Brain microvascular endothelial cell (primary cell): Measurements from ENCODE around the gene CFAP92.

Source experiments
- DNase-seq: peaks from one replicate; pipeline ENCODE4 v3.0.0-alpha.2; 2020
- H3K27ac ChIP-seq: fragments of 250-450 bp; sonication (Bioruptor Pico); 2 replicates; pipeline ENCODE4 v1.5.1; 2020; ENCODE audit warnings: mild to moderate bottlenecking, moderate library complexity
- H3K27me3 ChIP-seq: fragments of 250-450 bp; sonication (Bioruptor Pico); replicated peaks from 2 replicates; pipeline ENCODE4 v1.5.1; 2020; ENCODE audit warnings: mild to moderate bottlenecking
- H3K36me3 ChIP-seq: fragments of 250-450 bp; sonication (Bioruptor Pico); replicated peaks from 2 replicates; pipeline ENCODE4 v1.5.1; 2020; ENCODE audit warnings: mild to moderate bottlenecking
- H3K4me3 ChIP-seq: 2 replicates; pipeline ENCODE4 v1.5.1; 2011; ENCODE audit warnings: low read depth, mild to moderate bottlenecking, control low read depth, low read length, moderate library complexity
- in situ Hi-C: cut with HindIII; loops from 2 replicates; pipeline ENCODE4 v1.10.0; 2017; ENCODE audit warnings: low sequenced_read_pairs, low pct_ligation_motif_present
- TF ChIP-seq, protein P1 (sequence below): IDR thresholded peaks from 2 replicates; pipeline ENCODE4 v1.5.1; 2011; ENCODE audit warnings: low read depth, mild to moderate bottlenecking, moderate library complexity, low read length, control low read depth, inconsistent platforms; ENCODE audit errors: missing control alignments

The CFAP92 gene

DNA sequence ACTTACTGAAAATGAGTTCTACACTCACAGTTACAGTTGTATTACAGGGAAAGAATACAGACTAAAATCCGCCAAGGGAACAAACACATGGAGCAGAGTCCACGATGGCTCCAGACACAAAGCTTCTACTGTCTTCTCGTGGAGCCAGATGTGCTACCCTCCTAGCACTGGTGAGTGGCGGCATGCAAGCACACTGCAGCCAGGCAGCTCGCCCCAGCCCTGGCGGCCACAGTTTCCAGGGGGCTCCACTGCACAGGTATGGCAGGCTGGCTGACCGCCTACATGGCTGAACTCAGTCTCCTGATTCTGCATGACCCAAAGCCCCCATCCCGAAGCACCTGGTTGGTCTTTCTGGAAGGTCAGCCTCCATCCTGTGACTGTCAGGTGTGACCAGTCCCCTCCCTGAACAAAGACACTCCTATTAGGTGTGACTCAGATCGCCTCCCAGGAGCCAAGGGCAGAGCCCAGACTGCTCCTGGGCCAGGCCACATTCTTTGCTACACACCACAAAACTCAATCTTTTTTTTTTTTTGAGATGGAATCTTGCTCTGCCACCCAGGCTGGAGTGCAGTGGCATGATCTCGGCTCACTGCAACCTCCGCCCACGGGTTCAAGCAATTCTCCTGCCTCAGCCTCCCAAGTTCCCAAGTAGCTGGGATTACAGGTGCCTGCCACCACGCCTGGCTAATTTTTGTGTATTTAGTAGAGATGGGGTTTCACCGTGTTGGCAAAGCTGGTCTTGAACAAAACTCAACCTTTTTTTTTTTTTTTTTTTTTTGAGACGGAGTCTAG, 51.5 kb downstream of the CFAP92 start:
- in situ Hi-C loops: no loop called here
- DNase-seq: no peak
- Histone ChIP-seq H3K36me3 (no peaks in the 10 kb centered on the region), H3K27ac (no peak overlapping the region), H3K4me3 (no peak overlapping the region), H3K27me3 (no peaks in the 10 kb centered on the region)
- TF ChIP-seq, protein P1, sequence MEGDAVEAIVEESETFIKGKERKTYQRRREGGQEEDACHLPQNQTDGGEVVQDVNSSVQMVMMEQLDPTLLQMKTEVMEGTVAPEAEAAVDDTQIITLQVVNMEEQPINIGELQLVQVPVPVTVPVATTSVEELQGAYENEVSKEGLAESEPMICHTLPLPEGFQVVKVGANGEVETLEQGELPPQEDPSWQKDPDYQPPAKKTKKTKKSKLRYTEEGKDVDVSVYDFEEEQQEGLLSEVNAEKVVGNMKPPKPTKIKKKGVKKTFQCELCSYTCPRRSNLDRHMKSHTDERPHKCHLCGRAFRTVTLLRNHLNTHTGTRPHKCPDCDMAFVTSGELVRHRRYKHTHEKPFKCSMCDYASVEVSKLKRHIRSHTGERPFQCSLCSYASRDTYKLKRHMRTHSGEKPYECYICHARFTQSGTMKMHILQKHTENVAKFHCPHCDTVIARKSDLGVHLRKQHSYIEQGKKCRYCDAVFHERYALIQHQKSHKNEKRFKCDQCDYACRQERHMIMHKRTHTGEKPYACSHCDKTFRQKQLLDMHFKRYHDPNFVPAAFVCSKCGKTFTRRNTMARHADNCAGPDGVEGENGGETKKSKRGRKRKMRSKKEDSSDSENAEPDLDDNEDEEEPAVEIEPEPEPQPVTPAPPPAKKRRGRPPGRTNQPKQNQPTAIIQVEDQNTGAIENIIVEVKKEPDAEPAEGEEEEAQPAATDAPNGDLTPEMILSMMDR: no peak

DNA sequence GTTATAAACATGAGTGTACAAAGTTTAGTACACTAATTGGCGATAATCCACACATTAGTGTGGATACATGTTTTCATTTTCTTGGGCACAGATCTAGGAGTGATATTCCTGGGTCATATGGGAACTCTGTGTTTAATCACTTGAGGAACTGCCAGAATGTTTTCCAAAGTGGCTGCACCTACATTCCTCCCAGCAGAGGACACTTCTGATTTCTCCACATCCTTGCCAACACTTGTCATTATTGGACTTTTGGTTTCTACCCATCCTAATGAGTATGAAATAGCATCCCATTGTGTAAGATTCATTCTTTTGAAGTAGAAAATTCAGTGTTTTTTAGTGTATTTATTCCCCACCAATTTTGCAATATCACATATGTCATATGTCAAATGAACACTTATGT, 53.6 kb downstream of the CFAP92 start:
- TF ChIP-seq, protein P1: no peak
- no peak for DNase-seq
- Histone ChIP-seq H3K36me3 (no peaks in the 10 kb centered on the region), H3K27ac (no peak overlapping the region), H3K27me3 (no peaks in the 10 kb centered on the region), H3K4me3 (no peak overlapping the region)
- in situ Hi-C loops: no loop called here

DNA sequence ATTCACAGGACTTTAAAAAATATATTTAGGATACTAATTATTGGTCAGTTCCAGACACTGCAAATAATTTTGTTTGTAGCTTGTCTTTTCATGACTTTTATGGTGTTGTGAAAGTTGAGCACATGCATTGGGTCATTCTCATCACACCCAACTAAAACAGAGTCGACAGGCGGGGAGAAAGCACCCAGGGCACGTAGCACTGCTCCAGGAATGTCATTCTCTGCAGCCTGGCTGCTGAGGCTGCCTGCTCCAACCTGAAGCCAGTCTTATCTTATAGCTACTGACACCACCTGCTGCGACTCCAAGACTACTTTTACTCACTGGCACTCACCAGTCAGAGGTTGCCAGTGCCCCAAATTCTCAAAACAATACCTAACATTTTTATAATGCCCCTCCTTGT, 57.5 kb downstream of the CFAP92 start:
- Histone ChIP-seq H3K36me3 (no peaks in the 10 kb centered on the region), H3K27me3 (no peaks in the 10 kb centered on the region), H3K27ac (no peak overlapping the region), H3K4me3 (no peak overlapping the region)
- in situ Hi-C loops: no loop called here
- DNase-seq: no peak
- TF ChIP-seq, protein P1: no peak

DNA sequence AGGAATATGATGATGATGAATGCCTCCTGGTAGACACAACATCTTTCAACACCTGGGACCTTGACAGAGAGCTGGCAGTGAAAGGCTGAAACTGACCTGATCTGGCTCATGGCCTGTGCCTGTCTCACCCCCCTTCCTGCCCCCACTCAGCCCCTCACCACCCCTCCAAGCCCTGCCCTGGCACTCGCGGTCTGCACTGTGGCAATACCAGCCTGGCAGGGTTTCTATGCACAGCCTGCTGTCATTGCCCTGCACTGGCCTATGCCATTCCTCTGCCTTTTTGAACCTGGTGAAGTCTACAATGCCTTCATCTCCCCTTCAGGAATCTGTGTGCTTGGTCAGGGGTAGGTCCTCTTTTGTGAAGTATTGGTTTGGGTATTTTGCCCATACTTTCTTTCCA, 58.0 kb downstream of the CFAP92 start:
- no peak for DNase-seq
- Histone ChIP-seq H3K36me3 (no peaks in the 10 kb centered on the region), H3K4me3 (no peak overlapping the region), H3K27ac (no peak overlapping the region), H3K27me3 (no peaks in the 10 kb centered on the region)
- in situ Hi-C loops: no loop called here
- TF ChIP-seq, protein P1: no peak

DNA sequence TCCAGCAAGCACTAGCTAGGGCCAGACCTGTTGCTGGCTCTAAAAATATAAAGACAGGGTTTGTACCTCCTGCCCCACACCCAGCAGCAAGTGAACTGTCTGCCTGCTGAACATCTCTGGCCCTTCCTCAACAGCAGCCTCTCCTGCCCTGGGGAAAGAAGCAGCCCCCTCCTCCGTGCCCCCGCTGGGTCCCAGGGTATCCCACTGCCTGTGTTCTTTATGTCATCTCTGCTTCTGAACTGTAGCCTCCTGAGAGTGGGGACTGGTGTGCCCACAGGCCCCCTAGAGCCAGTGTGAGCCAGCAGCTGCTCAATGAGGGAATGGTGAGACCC, 60.0 kb downstream of the CFAP92 start:
- H3K4me3 ChIP-seq: no peak overlapping the region
- DNase-seq: no peak
- no peak overlapping the region for H3K27ac ChIP-seq
- no peaks in the 10 kb centered on the region for H3K36me3 ChIP-seq
- TF ChIP-seq, protein P1: no peak
- in situ Hi-C loops: no loop called here
- H3K27me3 ChIP-seq: no peaks in the 10 kb centered on the region
